Measurements from ENCODE around the gene GRIK4.

DNA sequence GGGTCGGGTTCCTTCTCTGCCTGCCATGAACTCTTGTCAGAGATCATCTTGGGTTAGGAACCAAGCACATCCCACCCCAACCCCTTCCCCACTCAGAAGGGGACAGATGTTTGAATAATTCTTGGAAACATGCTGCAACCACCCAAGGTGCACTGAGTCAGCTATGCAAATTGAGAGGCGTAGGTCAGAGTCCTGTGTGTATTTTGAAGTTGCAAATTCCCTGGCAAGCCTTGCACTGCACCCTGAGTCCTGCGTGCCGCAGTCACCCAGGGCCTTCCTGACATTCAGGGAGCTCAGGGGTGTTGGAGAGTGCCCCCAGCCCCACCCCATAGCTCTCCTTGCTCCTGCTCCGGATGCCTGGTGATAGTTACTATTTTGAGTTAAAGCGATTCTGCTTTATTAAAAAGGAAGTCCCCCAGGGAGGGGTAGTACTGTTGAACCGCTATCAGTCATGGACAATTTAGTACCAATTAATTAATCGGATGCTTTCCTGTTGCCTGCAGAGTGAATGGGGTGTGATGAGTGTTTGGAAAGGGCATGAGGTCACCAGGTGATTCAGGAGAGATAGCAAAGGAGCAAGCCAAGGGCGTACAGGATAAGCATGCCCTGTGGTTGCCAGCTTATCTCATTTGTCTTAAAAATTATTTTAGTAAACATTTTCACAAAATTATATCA is 123.7 kb downstream of the GRIK4 start:
- TF ChIP-seq CTCF (conservative IDR thresholded peaks at IDR 0.05; ENCODE audit: low read length) (no peak), EZH2phosphoT487 (IDR thresholded peaks at IDR 0.05; ENCODE audit: borderline replicate concordance) (no peak)
